ENCODE data around the gene BEX1.

DNA sequence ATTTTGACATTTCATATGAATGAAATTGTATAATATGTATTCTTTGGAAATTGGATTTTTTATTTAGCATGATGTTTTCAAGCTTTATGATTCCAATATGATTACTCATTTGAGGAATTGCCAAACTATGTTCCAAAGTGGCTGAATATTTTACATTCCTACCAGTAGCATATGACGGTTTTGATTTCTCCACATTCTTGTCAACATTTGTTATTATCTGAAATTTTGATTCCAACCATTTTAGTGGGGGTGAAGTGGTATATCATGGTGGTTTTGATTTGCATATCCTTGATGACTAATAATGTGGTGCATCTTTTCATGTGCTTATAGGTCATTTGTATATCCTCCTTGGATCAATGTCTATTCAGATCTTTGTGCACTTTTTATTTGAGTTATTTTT lies 2.6 kb upstream of the BEX1 start:
- TF ChIP-seq ELF4 (IDR thresholded peaks at IDR 0.05) (no peak), BHLHE40 (IDR thresholded peaks at IDR 0.05; ENCODE audit: borderline replicate concordance) (no peak), NFRKB (IDR thresholded peaks at IDR 0.05) (no peak)
